ENCODE measurements around the gene CFHR4.
"Not testable (repeated sequence)": the region's sequence is repeated elsewhere in the genome, so short reads cannot be mapped to it uniquely, and the experiment has no call there.

Gene CFHR4

GRCh38 chr1:196933531-196934189 lies 45.8 kb downstream of the CFHR4 start:
- no peak for DNase-seq (ENCODE audit: low spot score)
- ChIA-PET POLR2A (ENCODE audit: low non-redundant PET) (no interaction called here), CTCF (no interaction called here)
- no peak overlapping the region for H3K27ac ChIP-seq
- TF ChIP-seq CTCF (conservative IDR thresholded peaks at IDR 0.05; ENCODE audit: low read depth), result no peak

- CTCF ChIA-PET, result interaction anchor here (0.6 kb wide), 1 partner anchor 1948 kb away, joined by 3 read pairs; no protein-coding TSS in a partner anchor
- DNase-seq (ENCODE audit: low spot score); H3K27ac ChIP-seq; POLR2A ChIA-PET (ENCODE audit: low non-redundant PET): not testable (repeated sequence)
Measured at GRCh38 chr1:196941474-196941873, 53.6 kb downstream of the CFHR4 start.

- DNase-seq (ENCODE audit: low spot score); POLR2A ChIA-PET (ENCODE audit: low non-redundant PET); H3K27ac ChIP-seq: not testable (repeated sequence)
- CTCF ChIA-PET, result interaction anchor here (0.7 kb wide), 1 partner anchor 202 kb away, joined by 3 read pairs; no protein-coding TSS in a partner anchor
Measured at GRCh38 chr1:196943568-196943967, 55.7 kb downstream of the CFHR4 start, which contains the start of gene CFHR2. Gene CFHR2, plus strand, starts transcription at chr1:196943738. Its CDS starts 143 bp downstream, at chr1:196943881.

GRCh38 chr1:196951711-196952394 lies 64.0 kb downstream of the CFHR4 start:
- no peak overlapping the region for H3K27ac ChIP-seq
- DNase-seq (ENCODE audit: low spot score), result no peak
- TF ChIP-seq CTCF (conservative IDR thresholded peaks at IDR 0.05; ENCODE audit: low read depth), result no peak
- CTCF ChIA-PET, result interaction anchor here (0.6 kb wide), 2 partner anchors 405 to 1527 kb away, joined by 3 to 5 read pairs; no protein-coding TSS in a partner anchor
- POLR2A ChIA-PET (ENCODE audit: low non-redundant PET), result no interaction called here

GRCh38 chr1:196954778-196955177 lies 66.9 kb downstream of the CFHR4 start:
- no peak for DNase-seq (ENCODE audit: low spot score)
- no peak overlapping the region for H3K27ac ChIP-seq
- no peak for TF ChIP-seq CTCF (conservative IDR thresholded peaks at IDR 0.05; ENCODE audit: low read depth)
- ChIA-PET CTCF (interaction anchor here (0.5 kb wide), 1 partner anchor 791 kb away, joined by 4 read pairs; no protein-coding TSS in a partner anchor), POLR2A (ENCODE audit: low non-redundant PET) (no interaction called here)

GRCh38 chr1:196955926-196956325 lies 68.1 kb downstream of the CFHR4 start:
- ChIA-PET POLR2A (ENCODE audit: low non-redundant PET) (no interaction called here), CTCF (no interaction called here)
- H3K27ac ChIP-seq, result no peak overlapping the region
- DNase-seq (ENCODE audit: low spot score), result no peak
- TF ChIP-seq CTCF (conservative IDR thresholded peaks at IDR 0.05; ENCODE audit: low read depth), result no peak

- no peak for TF ChIP-seq CTCF (conservative IDR thresholded peaks at IDR 0.05; ENCODE audit: low read depth)
- ChIA-PET CTCF (no interaction called here), POLR2A (ENCODE audit: low non-redundant PET) (no interaction called here)
- no peak for DNase-seq (ENCODE audit: low spot score)
- no peak overlapping the region for H3K27ac ChIP-seq
Measured at GRCh38 chr1:196960854-196961253, 73.0 kb downstream of the CFHR4 start.

Measured in RWPE1 (cell line).